ENCODE data around the gene PPT1.

DNA sequence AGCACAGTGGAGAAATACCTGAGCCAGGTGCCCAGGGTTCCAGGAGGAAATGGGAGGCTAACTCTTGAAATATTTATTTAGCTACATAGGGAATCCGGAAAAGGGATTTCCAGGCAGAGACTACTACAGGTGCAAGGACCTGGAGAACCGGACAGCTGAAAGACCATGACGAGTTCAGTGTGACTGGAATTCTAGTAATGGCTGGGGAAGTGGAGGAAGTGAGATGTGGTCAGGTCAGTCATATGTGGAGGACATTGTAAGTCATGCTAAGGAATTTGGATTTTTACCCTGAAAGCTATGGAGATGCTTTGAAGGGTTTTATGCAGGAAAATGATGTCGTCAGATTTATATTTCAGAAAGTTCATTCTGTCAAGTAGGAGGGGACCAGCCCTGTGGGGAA, 54.7 kb downstream of the PPT1 start:
- no peak for TF ChIP-seq CTCF (IDR thresholded peaks at IDR 0.05)
- no peak for TF ChIP-seq POLR2A (IDR thresholded peaks at IDR 0.05)

All from vagina (tissue), 2 donors.